Body of pancreas (tissue), 4 donors: Measurements from ENCODE around the gene ABHD5. TPM values are rescaled to one million over a fixed set of nuclear protein-coding genes. Genes with fewer than 3 reads are reported as not detected.

Source experiments
- ATAC-seq: fragments of 150-250 bp; one replicate; pipeline ENCODE4 v1.9.1; 2016
- DNase-seq, 4 donors: peaks; one replicate each; pipeline ENCODE4 v3.0.0-alpha.2; 2019
- H3K27ac ChIP-seq, 4 donors: fragments of 200-600 bp; sonication (generic); 1 replicate in 3 of 4; 2 replicates in 1 of 4; pipeline versions ENCODE4 v1.5.1 to v1.6.1; 2016 to 2019; ENCODE audit warnings: mild to moderate bottlenecking in 1 of 4, mixed read lengths in 1 of 4, moderate library complexity in 1 of 4
- H3K27me3 ChIP-seq, 2 donors: fragments of 200-600 bp; sonication (generic); one replicate each; pipeline ENCODE4 v1.6.0; 2016; ENCODE audit warnings: mild to moderate bottlenecking in 1 of 2
- H3K36me3 ChIP-seq, 2 donors: fragments of 200-600 bp; sonication (generic); replicated peaks in 1 of 2; 2 replicates each; pipeline ENCODE4 v1.5.1; 2016; ENCODE audit warnings: low read depth in 2 of 2; ENCODE audit not compliant: insufficient read depth in 1 of 2
- H3K4me1 ChIP-seq: fragments of 200-600 bp; sonication (generic); one replicate; pipeline ENCODE4 v1.6.0; 2016
- H3K4me3 ChIP-seq, 2 donors: fragments of 200-600 bp; sonication (generic); 1 replicate in 1 of 2; 2 replicates in 1 of 2; pipeline ENCODE4 v1.5.1; 2016 to 2019
- H3K9me3 ChIP-seq, 3 donors: fragments of 200-600 bp; sonication (generic); 1 replicate in 2 of 3; 2 replicates in 1 of 3; pipeline ENCODE4 v1.5.1; 2016
- CTCF ChIP-seq, 7 experiments: fragments of 450-650 bp in 4 of 7; fragments of 200-600 bp in 3 of 7; sonication (generic) in 3 of 7; IDR thresholded peaks; one replicate each; pipeline ENCODE4 v1.5.1; 2016 to 2019; ENCODE audit warnings: antibody characterized with exemption in 7 of 7
- POLR2A ChIP-seq, 3 donors: fragments of 450-650 bp; IDR thresholded peaks; one replicate each; pipeline ENCODE4 v1.6.1; 2016; ENCODE audit warnings: antibody characterized with exemption in 3 of 3, mild to moderate bottlenecking in 2 of 3
- WGBS, 2 donors: methylation state at CpG; one replicate each; pipeline ENCODE4 v1.1.5; 2017; 5-methylcytosine and 5-hydroxymethylcytosine counted together
- intact Hi-C: fragments of 100-400 bp; cut with DNase I; formaldehyde crosslinking; loops from one replicate; pipeline ENCODE4 v1.15.1; 2023
- total RNA-seq, 2 donors: library from RNA; depleted of rRNA; stranded (reverse); fragments of >200 nt; gene quantifications; one replicate each; pipeline ENCODE4 v1.1.0, GENCODE V29; 2016

ABHD5 gene
- total RNA-seq, 2 donors from 2014 or later, result 14.8 to 21.8 TPM

- H3K27ac ChIP-seq, result no peak overlapping the region
- TF ChIP-seq POLR2A (IDR thresholded peaks at IDR 0.05), result no peak
- no peak for ATAC-seq
- intact Hi-C loops, result no loop called here
- DNase-seq, result no peak
- 60 to 67% methylated on average over 8 of the region's 8 CpGs for WGBS, 2 donors
- H3K9me3 ChIP-seq, result no peaks in the 10 kb centered on the region
- H3K4me3 ChIP-seq, result no peak overlapping the region
- no peaks in the 10 kb centered on the region for H3K36me3 ChIP-seq
- H3K27me3 ChIP-seq, result no peaks in the 10 kb centered on the region
- H3K4me1 ChIP-seq, result no peaks in the 10 kb centered on the region
Measured at GRCh38 chr3:43755516-43756200, 64.9 kb downstream of the ABHD5 start.

GRCh38 chr3:43757666-43758321 lies 67.1 kb downstream of the ABHD5 start:
- intact Hi-C loops, result no loop called here
- no peak for ATAC-seq
- no peak for DNase-seq
- 72 to 77% methylated on average over 2 of the region's 2 CpGs for WGBS, 2 donors
- Histone ChIP-seq H3K36me3 (no peaks in the 10 kb centered on the region), H3K27ac (no peak overlapping the region), H3K27me3 (no peaks in the 10 kb centered on the region), H3K4me1 (no peaks in the 10 kb centered on the region), H3K4me3 (no peak overlapping the region), H3K9me3 (no peaks in the 10 kb centered on the region)
- no peak for TF ChIP-seq CTCF (IDR thresholded peaks at IDR 0.05)
- TF ChIP-seq POLR2A (IDR thresholded peaks at IDR 0.05), result no peak

- Histone ChIP-seq H3K27ac (no peak overlapping the region), H3K4me3 (no peak overlapping the region), H3K27me3 (no peaks in the 10 kb centered on the region), H3K9me3 (no peaks in the 10 kb centered on the region), H3K36me3 (no peaks in the 10 kb centered on the region), H3K4me1 (no peaks in the 10 kb centered on the region)
- TF ChIP-seq CTCF (IDR thresholded peaks at IDR 0.05) (no peak), POLR2A (IDR thresholded peaks at IDR 0.05) (no peak)
- no peak for DNase-seq
- no peak for ATAC-seq
- intact Hi-C loops, result no loop called here
- WGBS, 2 donors, result 47 to 54% methylated on average over 4 of the region's 4 CpGs
Measured at GRCh38 chr3:43758592-43759225, 68.0 kb downstream of the ABHD5 start.

GRCh38 chr3:43759297-43759782 lies 68.6 kb downstream of the ABHD5 start:
- TF ChIP-seq CTCF (IDR thresholded peaks at IDR 0.05), result no peak
- no peak for TF ChIP-seq POLR2A (IDR thresholded peaks at IDR 0.05)
- H3K4me3 ChIP-seq, result no peak overlapping the region
- WGBS, 2 donors, result 71 to 83% methylated on average over 5 to 6 of the region's 6 CpGs
- no peak for ATAC-seq
- no peaks in the 10 kb centered on the region for H3K27me3 ChIP-seq
- no peaks in the 10 kb centered on the region for H3K36me3 ChIP-seq
- no peak overlapping the region for H3K27ac ChIP-seq
- no peak for DNase-seq
- no peaks in the 10 kb centered on the region for H3K4me1 ChIP-seq
- H3K9me3 ChIP-seq, result no peaks in the 10 kb centered on the region
- intact Hi-C loops, result no loop called here

- ATAC-seq (no peak), DNase-seq (no peak)
- Histone ChIP-seq H3K9me3 (no peaks in the 10 kb centered on the region), H3K27ac (no peak overlapping the region), H3K4me3 (no peak overlapping the region), H3K27me3 (no peaks in the 10 kb centered on the region), H3K36me3 (no peaks in the 10 kb centered on the region), H3K4me1 (no peaks in the 10 kb centered on the region)
- WGBS, 2 donors, result 56 to 69% methylated on average over 2 of the region's 2 CpGs
- TF ChIP-seq POLR2A (IDR thresholded peaks at IDR 0.05), result no peak
- TF ChIP-seq CTCF (IDR thresholded peaks at IDR 0.05), result no peak
- intact Hi-C loops, result no loop called here
Measured at GRCh38 chr3:43759938-43760337, 69.2 kb downstream of the ABHD5 start.
